Measurements from ENCODE around the gene FNBP1. TPM values are rescaled to one million over a fixed set of nuclear protein-coding genes. Genes with fewer than 3 reads are reported as not detected.

The FNBP1 gene
- total and polyA plus RNA-seq, 8 donors = 30.4 to 51.8 (median 34.4) TPM

DNA sequence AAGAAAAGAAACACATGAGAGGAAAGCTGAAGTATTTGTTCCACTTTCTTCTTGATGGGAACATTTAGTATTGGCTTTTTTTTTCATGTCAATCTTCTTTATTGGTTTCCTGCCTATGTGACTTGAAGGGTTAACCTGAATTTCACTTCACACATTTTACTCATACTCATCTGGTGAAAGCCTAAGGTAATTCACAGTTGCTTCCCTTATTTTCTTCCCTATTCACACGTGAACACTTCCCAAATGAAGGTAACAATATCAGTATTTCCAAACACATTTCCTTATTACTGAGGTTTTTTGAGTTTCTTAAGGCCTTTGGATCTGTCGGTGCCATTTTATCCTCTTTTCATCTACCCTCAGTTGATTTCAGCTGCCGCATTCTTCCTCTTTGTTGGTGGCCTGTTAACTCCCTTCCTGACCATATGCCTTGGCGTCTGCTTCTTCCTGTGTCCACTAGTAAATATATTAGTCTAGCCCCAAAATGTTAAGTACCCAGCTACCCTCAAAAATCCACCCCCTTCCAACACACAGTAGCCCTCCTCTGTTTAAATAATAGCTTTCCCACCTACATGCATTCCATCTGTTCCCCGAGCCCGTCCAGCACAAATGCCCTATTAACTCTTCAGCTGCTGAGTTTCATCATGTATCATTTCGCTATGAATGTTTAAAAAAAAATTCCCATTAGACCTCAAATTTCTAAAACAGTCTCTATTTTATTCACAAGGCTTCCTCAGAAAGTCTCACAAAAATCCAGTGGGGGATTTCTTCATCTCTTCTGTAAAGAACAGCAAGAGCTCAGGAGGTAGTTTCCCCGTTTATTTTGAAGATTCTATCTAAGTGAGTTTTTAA, 110.5 kb downstream of the FNBP1 start:
- Histone ChIP-seq H3K4me1 (peaks cover 21 to 50% of the 10 kb centered on the region in 2 donors), H3K36me3 (peaks cover 0 to 21% of the 10 kb centered on the region in 2 donors), H3K27ac (peak overlapping the region; percentile 75 to 81), H3K4me3 (no peak overlapping the region), H3K27me3 (no peaks in the 10 kb centered on the region), H3K9me3 (no peaks in the 10 kb centered on the region)
- peak; percentile 48 for ATAC-seq
- intact Hi-C loops (cut with DNase I) = no loop called here
- TF ChIP-seq, protein P1, sequence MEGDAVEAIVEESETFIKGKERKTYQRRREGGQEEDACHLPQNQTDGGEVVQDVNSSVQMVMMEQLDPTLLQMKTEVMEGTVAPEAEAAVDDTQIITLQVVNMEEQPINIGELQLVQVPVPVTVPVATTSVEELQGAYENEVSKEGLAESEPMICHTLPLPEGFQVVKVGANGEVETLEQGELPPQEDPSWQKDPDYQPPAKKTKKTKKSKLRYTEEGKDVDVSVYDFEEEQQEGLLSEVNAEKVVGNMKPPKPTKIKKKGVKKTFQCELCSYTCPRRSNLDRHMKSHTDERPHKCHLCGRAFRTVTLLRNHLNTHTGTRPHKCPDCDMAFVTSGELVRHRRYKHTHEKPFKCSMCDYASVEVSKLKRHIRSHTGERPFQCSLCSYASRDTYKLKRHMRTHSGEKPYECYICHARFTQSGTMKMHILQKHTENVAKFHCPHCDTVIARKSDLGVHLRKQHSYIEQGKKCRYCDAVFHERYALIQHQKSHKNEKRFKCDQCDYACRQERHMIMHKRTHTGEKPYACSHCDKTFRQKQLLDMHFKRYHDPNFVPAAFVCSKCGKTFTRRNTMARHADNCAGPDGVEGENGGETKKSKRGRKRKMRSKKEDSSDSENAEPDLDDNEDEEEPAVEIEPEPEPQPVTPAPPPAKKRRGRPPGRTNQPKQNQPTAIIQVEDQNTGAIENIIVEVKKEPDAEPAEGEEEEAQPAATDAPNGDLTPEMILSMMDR (IDR thresholded peaks at IDR 0.05) = no peak
- DNase-seq = no peak

DNA sequence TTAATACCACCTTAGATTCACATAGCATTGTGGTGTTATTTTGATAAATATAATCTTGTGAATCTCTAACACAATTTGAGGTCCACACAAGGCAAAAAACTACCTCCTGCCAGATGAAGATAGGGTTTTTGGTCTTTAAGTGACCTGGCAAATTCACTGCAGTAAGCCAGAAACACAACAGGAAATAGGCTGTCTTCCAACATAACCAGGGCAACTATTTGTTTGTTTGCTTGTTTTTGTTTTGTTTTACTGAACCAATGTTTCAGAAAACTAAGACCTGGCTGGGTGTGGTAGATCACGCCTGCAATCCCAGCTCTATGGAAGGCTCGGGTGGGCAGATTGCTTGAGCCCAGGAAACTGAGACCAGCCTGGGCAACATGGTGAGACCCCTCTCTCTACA, 112.2 kb downstream of the FNBP1 start:
- DNase-seq (no peak), ATAC-seq (no peak)
- Histone ChIP-seq H3K4me1 (peaks cover 21 to 50% of the 10 kb centered on the region in 2 donors), H3K27me3 (no peaks in the 10 kb centered on the region), H3K36me3 (peaks cover 0 to 39% of the 10 kb centered on the region in 2 donors), H3K4me3 (no peak overlapping the region), H3K9me3 (no peaks in the 10 kb centered on the region), H3K27ac (peak overlapping the region in 1 of 2 donors; percentile 46)
- TF ChIP-seq, protein P1 (IDR thresholded peaks at IDR 0.05) = no peak
- intact Hi-C loops (cut with DNase I) = no loop called here

- H3K4me3 ChIP-seq = no peak overlapping the region
- H3K9me3 ChIP-seq = no peaks in the 10 kb centered on the region
- H3K4me1 ChIP-seq = peaks cover 21 to 40% of the 10 kb centered on the region in 2 donors
- TF ChIP-seq, protein P1 (IDR thresholded peaks at IDR 0.05) = no peak
- no peak overlapping the region for H3K27ac ChIP-seq
- ATAC-seq = no peak
- DNase-seq = no peak
- intact Hi-C loops (cut with DNase I) = no loop called here
- H3K27me3 ChIP-seq = no peaks in the 10 kb centered on the region
- peaks cover 0 to 48% of the 10 kb centered on the region in 2 donors for H3K36me3 ChIP-seq
Measured at GRCh38 chr9:129929496-129930125, 113.4 kb downstream of the FNBP1 start.

DNA sequence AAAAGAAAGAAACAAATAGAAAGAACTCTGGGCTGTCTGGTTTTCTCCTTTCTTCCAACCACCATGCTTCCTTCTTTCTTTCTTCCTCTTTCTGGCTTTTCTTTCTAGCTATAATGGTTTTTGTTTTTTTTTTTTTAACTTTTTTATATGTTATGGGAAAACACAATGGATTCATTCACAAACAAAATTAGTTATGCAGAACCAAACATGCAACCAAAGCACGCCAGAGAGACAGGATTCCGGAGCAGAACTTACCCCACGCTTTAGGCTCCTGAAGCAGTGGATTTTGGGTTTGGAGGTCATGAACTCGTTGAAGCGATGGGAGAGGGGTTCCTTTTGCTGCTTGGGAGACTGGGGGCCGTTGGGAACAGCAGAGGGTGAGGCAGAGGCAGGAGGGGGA, 119.4 kb downstream of the FNBP1 start:
- H3K9me3 ChIP-seq = no peaks in the 10 kb centered on the region
- DNase-seq = no peak
- H3K27me3 ChIP-seq = no peaks in the 10 kb centered on the region
- ATAC-seq = no peak
- no peak overlapping the region for H3K4me3 ChIP-seq
- intact Hi-C loops (cut with DNase I) = no loop called here
- H3K36me3 ChIP-seq = peaks cover 0 to 77% of the 10 kb centered on the region in 2 donors
- H3K4me1 ChIP-seq = peaks cover 0 to 17% of the 10 kb centered on the region in 2 donors
- TF ChIP-seq, protein P1 (IDR thresholded peaks at IDR 0.05) = no peak
- H3K27ac ChIP-seq = no peak overlapping the region

- no peak for ATAC-seq
- TF ChIP-seq, protein P1 (IDR thresholded peaks at IDR 0.05) = no peak
- Histone ChIP-seq H3K9me3 (no peaks in the 10 kb centered on the region), H3K4me3 (no peak overlapping the region), H3K27ac (no peak overlapping the region), H3K4me1 (peaks cover 0 to 17% of the 10 kb centered on the region in 2 donors), H3K27me3 (no peaks in the 10 kb centered on the region), H3K36me3 (peaks cover 0 to 65% of the 10 kb centered on the region in 2 donors)
- DNase-seq = no peak
- intact Hi-C loops (cut with DNase I) = no loop called here
Measured at GRCh38 chr9:129921905-129922304, 121.1 kb downstream of the FNBP1 start.

Measured in left lung (tissue), 10 donors.